ENCODE data around the gene IMPG1.
"Not testable (repeated sequence)": the region's sequence is repeated elsewhere in the genome, so short reads cannot be mapped to it uniquely, and the experiment has no call there.

The IMPG1 gene

GRCh38 chr6:75905129-75905528 is 167.3 kb downstream of the IMPG1 start:
- not testable (repeated sequence) for H3K9me3 ChIP-seq (ENCODE audit: control insufficient read depth in 5 of 5, low read length in 5 of 5); H3K4me3 ChIP-seq (ENCODE audit: low read depth in 1 of 5, low read length in 5 of 5); H3K36me3 ChIP-seq (ENCODE audit: control insufficient read depth in 5 of 5, insufficient read depth in 5 of 5, low read length in 5 of 5); H3K9ac ChIP-seq (ENCODE audit: low read length in 5 of 5); H3K4me1 ChIP-seq (ENCODE audit: control insufficient read depth in 5 of 5, insufficient read depth in 5 of 5, low read length in 5 of 5); H3K27ac ChIP-seq (ENCODE audit: low read depth, low read length); H3K27me3 ChIP-seq (ENCODE audit: control insufficient read depth in 5 of 5, insufficient read depth in 4 of 5, low read length in 5 of 5)

DNA sequence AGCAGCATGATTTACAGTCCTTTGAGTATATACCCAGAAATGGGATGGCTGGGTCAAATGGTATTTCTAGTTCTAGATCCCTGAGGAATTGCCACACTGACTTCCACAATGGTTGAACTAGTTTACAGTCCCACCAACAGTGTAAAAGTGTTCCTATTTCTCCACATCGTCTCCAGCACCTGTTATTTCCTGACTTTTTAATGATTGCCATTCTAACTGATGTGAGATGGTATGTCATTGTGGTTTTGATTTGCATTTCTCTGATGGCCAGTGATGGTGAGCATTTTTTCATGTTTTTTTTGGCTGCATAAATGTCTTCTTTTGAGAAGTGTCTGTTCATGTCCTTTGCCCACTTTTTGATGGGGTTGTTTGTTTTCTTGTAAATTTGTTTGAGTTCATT is 172.2 kb downstream of the IMPG1 start:
- not testable (repeated sequence) for H3K4me3 ChIP-seq (ENCODE audit: low read depth in 1 of 5, low read length in 5 of 5); H3K4me1 ChIP-seq (ENCODE audit: control insufficient read depth in 5 of 5, insufficient read depth in 5 of 5, low read length in 5 of 5); H3K9ac ChIP-seq (ENCODE audit: low read length in 5 of 5); H3K27me3 ChIP-seq (ENCODE audit: control insufficient read depth in 5 of 5, insufficient read depth in 4 of 5, low read length in 5 of 5); H3K9me3 ChIP-seq (ENCODE audit: control insufficient read depth in 5 of 5, low read length in 5 of 5); H3K36me3 ChIP-seq (ENCODE audit: control insufficient read depth in 5 of 5, insufficient read depth in 5 of 5, low read length in 5 of 5); H3K27ac ChIP-seq (ENCODE audit: low read depth, low read length)

DNA sequence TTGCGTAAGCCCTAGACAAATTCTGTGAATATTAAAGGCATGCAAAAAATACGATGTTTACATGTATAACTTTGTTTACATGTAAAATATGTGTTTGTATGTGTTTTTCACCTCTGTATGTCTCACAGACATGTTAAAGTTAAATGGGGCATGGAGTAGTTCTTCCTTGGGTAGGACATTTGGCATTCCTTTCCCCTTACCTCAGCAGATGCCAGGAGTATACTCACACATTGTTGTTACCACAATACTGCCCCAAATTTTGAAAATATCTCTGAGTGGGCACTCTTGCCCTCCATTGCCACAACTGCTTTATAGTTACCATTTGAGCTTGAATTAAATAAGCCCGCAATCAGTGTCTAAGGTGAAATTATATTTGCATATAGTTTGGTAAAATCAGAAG is 175.9 kb downstream of the IMPG1 start:
- no peaks in the 10 kb centered on the region for H3K9me3 ChIP-seq (ENCODE audit: control insufficient read depth in 5 of 5, low read length in 5 of 5)
- peaks cover 0 to 13% (median 7%) of the 10 kb centered on the region in 5 donors for H3K36me3 ChIP-seq (ENCODE audit: control insufficient read depth in 5 of 5, insufficient read depth in 5 of 5, low read length in 5 of 5)
- H3K27me3 ChIP-seq (ENCODE audit: control insufficient read depth in 5 of 5, insufficient read depth in 4 of 5, low read length in 5 of 5): no peaks in the 10 kb centered on the region
- peaks cover 0 to 3% (median 0%) of the 10 kb centered on the region in 5 donors for H3K4me1 ChIP-seq (ENCODE audit: control insufficient read depth in 5 of 5, insufficient read depth in 5 of 5, low read length in 5 of 5)
- H3K27ac ChIP-seq (ENCODE audit: low read depth, low read length): no peak overlapping the region
- H3K9ac ChIP-seq (ENCODE audit: low read length in 5 of 5): no peak overlapping the region
- H3K4me3 ChIP-seq (ENCODE audit: low read depth in 1 of 5, low read length in 5 of 5): no peak overlapping the region

DNA sequence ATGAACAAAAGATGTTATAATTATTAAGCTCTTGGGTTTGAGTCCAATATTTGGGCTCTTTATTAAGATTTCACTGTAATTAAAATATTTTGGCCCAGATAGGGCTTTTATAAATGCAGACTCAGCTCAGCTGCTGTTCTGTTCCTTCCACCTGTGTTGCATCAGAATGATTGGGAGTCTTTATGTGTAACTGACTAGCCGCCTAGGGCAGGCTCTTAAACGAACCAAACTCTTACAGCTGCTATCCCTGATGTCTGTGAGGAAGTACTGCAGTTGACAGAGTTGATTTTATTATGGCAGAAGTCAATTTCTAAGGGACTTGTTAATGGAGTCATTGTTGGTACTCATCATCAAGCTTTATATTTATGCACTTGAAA is 178.7 kb downstream of the IMPG1 start:
- Histone ChIP-seq H3K4me3 (ENCODE audit: low read depth in 1 of 5, low read length in 5 of 5) (no peak overlapping the region), H3K27ac (ENCODE audit: low read depth, low read length) (no peak overlapping the region), H3K9me3 (ENCODE audit: control insufficient read depth in 5 of 5, low read length in 5 of 5) (no peaks in the 10 kb centered on the region), H3K27me3 (ENCODE audit: control insufficient read depth in 5 of 5, insufficient read depth in 4 of 5, low read length in 5 of 5) (no peaks in the 10 kb centered on the region), H3K4me1 (ENCODE audit: control insufficient read depth in 5 of 5, insufficient read depth in 5 of 5, low read length in 5 of 5) (peaks cover 0 to 3% (median 0%) of the 10 kb centered on the region in 5 donors), H3K9ac (ENCODE audit: low read length in 5 of 5) (no peak overlapping the region), H3K36me3 (ENCODE audit: control insufficient read depth in 5 of 5, insufficient read depth in 5 of 5, low read length in 5 of 5) (peaks cover 0 to 16% (median 7%) of the 10 kb centered on the region in 5 donors)

GRCh38 chr6:75893058-75893775 is 179.2 kb downstream of the IMPG1 start:
- H3K9me3 ChIP-seq (ENCODE audit: control insufficient read depth in 5 of 5, low read length in 5 of 5): no peaks in the 10 kb centered on the region
- H3K9ac ChIP-seq (ENCODE audit: low read length in 5 of 5): no peak overlapping the region
- H3K36me3 ChIP-seq (ENCODE audit: control insufficient read depth in 5 of 5, insufficient read depth in 5 of 5, low read length in 5 of 5): peaks cover 0 to 16% (median 7%) of the 10 kb centered on the region in 5 donors
- H3K27ac ChIP-seq (ENCODE audit: low read depth, low read length): no peak overlapping the region
- no peaks in the 10 kb centered on the region for H3K27me3 ChIP-seq (ENCODE audit: control insufficient read depth in 5 of 5, insufficient read depth in 4 of 5, low read length in 5 of 5)
- no peak overlapping the region for H3K4me3 ChIP-seq (ENCODE audit: low read depth in 1 of 5, low read length in 5 of 5)
- H3K4me1 ChIP-seq (ENCODE audit: control insufficient read depth in 5 of 5, insufficient read depth in 5 of 5, low read length in 5 of 5): peaks cover 0 to 3% (median 0%) of the 10 kb centered on the region in 5 donors

DNA sequence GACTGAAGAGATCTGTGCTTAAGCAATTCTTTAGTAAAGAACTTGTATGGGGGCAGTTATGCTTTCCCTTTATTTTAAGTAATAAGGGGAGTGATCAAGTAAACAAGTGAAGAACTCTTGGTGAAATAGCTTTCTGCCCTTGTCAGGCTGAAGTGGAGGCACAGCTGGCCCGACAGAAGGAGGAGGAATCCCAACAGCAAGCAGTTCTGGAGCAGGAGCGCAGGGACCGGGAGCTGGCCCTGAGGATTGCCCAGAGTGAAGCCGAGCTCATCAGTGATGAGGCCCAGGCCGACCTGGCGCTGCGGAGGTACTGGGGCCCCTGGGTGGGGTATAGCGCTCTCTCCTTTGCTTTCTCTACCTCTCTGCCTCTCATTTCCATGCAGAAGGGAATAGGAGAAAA is 180.1 kb downstream of the IMPG1 start:
- Histone ChIP-seq H3K36me3 (ENCODE audit: control insufficient read depth in 5 of 5, insufficient read depth in 5 of 5, low read length in 5 of 5) (peaks cover 0 to 16% (median 7%) of the 10 kb centered on the region in 5 donors), H3K9ac (ENCODE audit: low read length in 5 of 5) (no peak overlapping the region), H3K4me3 (ENCODE audit: low read depth in 1 of 5, low read length in 5 of 5) (no peak overlapping the region), H3K4me1 (ENCODE audit: control insufficient read depth in 5 of 5, insufficient read depth in 5 of 5, low read length in 5 of 5) (peaks cover 0 to 3% (median 0%) of the 10 kb centered on the region in 5 donors), H3K9me3 (ENCODE audit: control insufficient read depth in 5 of 5, low read length in 5 of 5) (no peaks in the 10 kb centered on the region), H3K27ac (ENCODE audit: low read depth, low read length) (no peak overlapping the region), H3K27me3 (ENCODE audit: control insufficient read depth in 5 of 5, insufficient read depth in 4 of 5, low read length in 5 of 5) (no peaks in the 10 kb centered on the region)

DNA sequence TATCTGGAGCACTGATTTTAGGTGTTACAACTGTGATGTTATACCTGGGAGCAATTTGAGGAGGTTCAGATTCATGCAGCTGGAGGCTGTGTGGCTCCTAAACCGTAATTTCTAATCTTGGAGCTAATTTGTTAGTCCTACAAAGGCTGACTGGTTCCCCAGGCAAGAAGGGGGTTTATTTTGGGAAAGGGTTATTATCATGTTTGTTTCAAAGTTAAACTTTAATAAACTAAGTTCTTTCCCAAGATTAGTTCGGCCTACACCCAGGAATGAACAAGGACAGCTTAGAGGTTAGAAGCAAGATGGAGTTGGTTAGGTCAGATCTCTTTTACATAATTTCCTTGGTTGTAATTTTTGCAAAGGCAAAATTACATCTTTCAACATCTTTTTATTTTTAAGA is 187.6 kb downstream of the IMPG1 start:
- H3K4me1 ChIP-seq (ENCODE audit: control insufficient read depth in 5 of 5, insufficient read depth in 5 of 5, low read length in 5 of 5): no peaks in the 10 kb centered on the region
- H3K9me3 ChIP-seq (ENCODE audit: control insufficient read depth in 5 of 5, low read length in 5 of 5): no peaks in the 10 kb centered on the region
- no peaks in the 10 kb centered on the region for H3K27me3 ChIP-seq (ENCODE audit: control insufficient read depth in 5 of 5, insufficient read depth in 4 of 5, low read length in 5 of 5)
- no peak overlapping the region for H3K27ac ChIP-seq (ENCODE audit: low read depth, low read length)
- peaks cover 2 to 11% (median 7%) of the 10 kb centered on the region in 5 donors for H3K36me3 ChIP-seq (ENCODE audit: control insufficient read depth in 5 of 5, insufficient read depth in 5 of 5, low read length in 5 of 5)
- no peak overlapping the region for H3K9ac ChIP-seq (ENCODE audit: low read length in 5 of 5)
- H3K4me3 ChIP-seq (ENCODE audit: low read depth in 1 of 5, low read length in 5 of 5): no peak overlapping the region

DNA sequence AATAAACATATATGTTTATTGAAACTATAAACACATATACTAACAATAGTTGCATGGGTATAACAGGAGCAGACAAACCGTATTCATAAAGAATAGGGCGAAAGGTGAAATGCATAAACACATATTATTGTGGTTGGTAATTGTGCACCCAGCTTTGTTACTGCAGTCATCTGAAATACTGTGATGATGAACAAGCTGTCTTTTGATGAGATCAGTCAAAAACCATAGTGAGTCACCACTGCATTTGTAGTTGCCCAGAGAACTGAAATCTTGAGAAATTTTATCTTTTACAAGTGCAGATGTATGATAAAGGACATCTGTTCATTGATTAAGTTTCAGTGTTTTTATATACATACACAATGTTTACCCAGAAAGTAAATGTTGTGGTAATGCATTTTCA is 189.7 kb downstream of the IMPG1 start:
- Histone ChIP-seq H3K27me3 (ENCODE audit: control insufficient read depth in 5 of 5, insufficient read depth in 4 of 5, low read length in 5 of 5) (no peaks in the 10 kb centered on the region), H3K9me3 (ENCODE audit: control insufficient read depth in 5 of 5, low read length in 5 of 5) (no peaks in the 10 kb centered on the region), H3K27ac (ENCODE audit: low read depth, low read length) (no peak overlapping the region), H3K4me3 (ENCODE audit: low read depth in 1 of 5, low read length in 5 of 5) (no peak overlapping the region), H3K9ac (ENCODE audit: low read length in 5 of 5) (no peak overlapping the region), H3K4me1 (ENCODE audit: control insufficient read depth in 5 of 5, insufficient read depth in 5 of 5, low read length in 5 of 5) (no peaks in the 10 kb centered on the region), H3K36me3 (ENCODE audit: control insufficient read depth in 5 of 5, insufficient read depth in 5 of 5, low read length in 5 of 5) (peaks cover 2 to 16% (median 8%) of the 10 kb centered on the region in 5 donors)

- Histone ChIP-seq H3K4me3 (ENCODE audit: low read depth in 1 of 5, low read length in 5 of 5) (no peak overlapping the region), H3K4me1 (ENCODE audit: control insufficient read depth in 5 of 5, insufficient read depth in 5 of 5, low read length in 5 of 5) (no peaks in the 10 kb centered on the region), H3K9ac (ENCODE audit: low read length in 5 of 5) (no peak overlapping the region), H3K9me3 (ENCODE audit: control insufficient read depth in 5 of 5, low read length in 5 of 5) (no peaks in the 10 kb centered on the region), H3K36me3 (ENCODE audit: control insufficient read depth in 5 of 5, insufficient read depth in 5 of 5, low read length in 5 of 5) (peaks cover 3 to 17% (median 15%) of the 10 kb centered on the region in 5 donors), H3K27me3 (ENCODE audit: control insufficient read depth in 5 of 5, insufficient read depth in 4 of 5, low read length in 5 of 5) (no peaks in the 10 kb centered on the region), H3K27ac (ENCODE audit: low read depth, low read length) (no peak overlapping the region)
Observed at GRCh38 chr6:75880305-75880704, 192.2 kb downstream of the IMPG1 start.

GRCh38 chr6:75876152-75876551 is 196.3 kb downstream of the IMPG1 start:
- Histone ChIP-seq H3K36me3 (ENCODE audit: control insufficient read depth in 5 of 5, insufficient read depth in 5 of 5, low read length in 5 of 5) (peaks cover 14 to 41% (median 21%) of the 10 kb centered on the region in 5 donors), H3K27me3 (ENCODE audit: control insufficient read depth in 5 of 5, insufficient read depth in 4 of 5, low read length in 5 of 5) (no peaks in the 10 kb centered on the region), H3K4me1 (ENCODE audit: control insufficient read depth in 5 of 5, insufficient read depth in 5 of 5, low read length in 5 of 5) (no peaks in the 10 kb centered on the region), H3K9ac (ENCODE audit: low read length in 5 of 5) (no peak overlapping the region), H3K9me3 (ENCODE audit: control insufficient read depth in 5 of 5, low read length in 5 of 5) (no peaks in the 10 kb centered on the region), H3K27ac (ENCODE audit: low read depth, low read length) (no peak overlapping the region), H3K4me3 (ENCODE audit: low read depth in 1 of 5, low read length in 5 of 5) (no peak overlapping the region)

Data from subcutaneous abdominal adipose tissue (tissue), 5 donors.